SK-N-SH (cell line): ENCODE data around the gene MS4A8. TPM values are rescaled to one million over a fixed set of nuclear protein-coding genes. Genes with fewer than 3 reads are reported as not detected.

ENCODE experiments used
- CTCF ChIA-PET: fragments of 300-600, 350-600 bp; formaldehyde crosslinking; extraction: SDS; loops from one replicate; lab custom pipeline; 2021; lab: Yijun Ruan, JAX
- POLR2A ChIA-PET: fragments of 350-600 bp; sonication (Branson Sonifier 250); formaldehyde crosslinking; extraction: SDS; loops from one replicate; lab custom pipeline; 2020; ENCODE audit warnings: antibody characterized with exemption, inconsistent platforms; lab: Yijun Ruan, JAX
- DNase-seq: peaks from one replicate; pipeline ENCODE4 v3.0.0; 2012
- H2AFZ ChIP-seq: fragments of 200-600 bp; sonication (generic); 2 replicates; pipeline ENCODE4 v1.8.1; 2016; ENCODE audit warnings: antibody characterized with exemption, mild to moderate bottlenecking, low read depth
- H3F3A ChIP-seq: fragments of 200-600 bp; sonication (generic); replicated peaks from 2 replicates; pipeline ENCODE3; 2016; ENCODE audit warnings: antibody characterized with exemption, mild to moderate bottlenecking; ENCODE audit not compliant: insufficient read depth
- H3K27ac ChIP-seq, 2 experiments: fragments of 200-500 bp in 1 of 2; fragments of 200-600 bp in 1 of 2; sonication (Bioruptor generic) in 1 of 2; sonication (generic), shearing (Covaris generic) in 1 of 2; 2 replicates each; pipeline versions ENCODE4 v1.5.1 to v1.6.1; 2014 to 2016; ENCODE audit warnings: low read depth in 2 of 2, inconsistent platforms in 1 of 2, low read length in 1 of 2, mild to moderate bottlenecking in 1 of 2, mixed read lengths in 1 of 2
- H3K27me3 ChIP-seq: fragments of 200-600 bp; sonication (generic), shearing (Covaris generic); 2 replicates; pipeline ENCODE4 v1.6.1; 2016; ENCODE audit warnings: mixed run types; ENCODE audit not compliant: insufficient read depth
- H3K36me3 ChIP-seq, 2 experiments: fragments of 200-500 bp in 1 of 2; fragments of 200-600 bp in 1 of 2; sonication (Bioruptor generic) in 1 of 2; sonication (generic) in 1 of 2; replicated peaks in 1 of 2; 2 replicates each; pipeline versions ENCODE3 to v1.5.1; 2014 to 2016; ENCODE audit warnings: low read length in 1 of 2, mild to moderate bottlenecking in 1 of 2; ENCODE audit not compliant: insufficient read depth in 2 of 2, control insufficient read depth in 1 of 2
- H3K4me1 ChIP-seq, 2 experiments: fragments of 200-500 bp in 1 of 2; fragments of 200-600 bp in 1 of 2; sonication (Bioruptor generic) in 1 of 2; sonication (generic), shearing (Covaris generic) in 1 of 2; 2 replicates each; pipeline versions ENCODE4 v1.5.1 to v1.6.1; 2014 to 2016; ENCODE audit warnings: low read depth in 1 of 2, low read length in 1 of 2, mixed run types in 1 of 2; ENCODE audit not compliant: insufficient read depth in 2 of 2, control insufficient read depth in 1 of 2
- H3K4me2 ChIP-seq: fragments of 200-600 bp; sonication (generic), shearing (Covaris generic); 2 replicates; pipeline ENCODE4 v1.6.1; 2017; ENCODE audit warnings: mixed run types
- H3K4me3 ChIP-seq, 2 experiments: fragments of 200-500 bp in 1 of 2; fragments of 200-600 bp in 1 of 2; sonication (Bioruptor generic) in 1 of 2; sonication (generic), shearing (Covaris generic) in 1 of 2; 2 replicates each; pipeline versions ENCODE4 v1.5.1 to v1.8.1; 2014 to 2016; ENCODE audit warnings: low read depth in 2 of 2, inconsistent platforms in 1 of 2, low read length in 1 of 2, mild to moderate bottlenecking in 1 of 2, mixed read lengths in 1 of 2, moderate library complexity in 1 of 2
- H3K79me2 ChIP-seq: fragments of 200-600 bp; sonication (generic); 2 replicates; pipeline ENCODE4 v1.8.1; 2017; ENCODE audit warnings: mild to moderate bottlenecking; ENCODE audit not compliant: insufficient read depth
- H3K9ac ChIP-seq: fragments of 200-600 bp; sonication (generic); 2 replicates; pipeline ENCODE4 v1.6.1; 2017; ENCODE audit warnings: mixed run types
- H3K9me2 ChIP-seq: fragments of 200-600 bp; sonication (generic); 2 replicates; pipeline ENCODE4 v1.6.1; 2017; ENCODE audit warnings: mixed run types
- H3K9me3 ChIP-seq: fragments of 200-600 bp; sonication (generic); 2 replicates; pipeline ENCODE4 v1.6.1; 2017; ENCODE audit warnings: mixed run types, mild to moderate bottlenecking, moderate library complexity
- H4K20me1 ChIP-seq: fragments of 200-600 bp; sonication (generic); 2 replicates; pipeline ENCODE4 v1.6.1; 2017; ENCODE audit warnings: mild to moderate bottlenecking, mixed run types; ENCODE audit not compliant: insufficient read depth
- CTCF ChIP-seq: fragments of 200-600 bp; sonication (generic); IDR thresholded peaks from 2 replicates; pipeline ENCODE4 v1.6.1; 2017; ENCODE audit warnings: antibody characterized with exemption, mild to moderate bottlenecking, moderate library complexity
- EP300 ChIP-seq, 2 experiments: IDR thresholded peaks; 2 replicates each; pipeline versions ENCODE4 v1.4.0 to v1.6.1; 2012; ENCODE audit warnings: borderline replicate concordance in 1 of 2, low read depth in 1 of 2, low read length in 1 of 2
- FOSL2 ChIP-seq: IDR thresholded peaks from 2 replicates; pipeline ENCODE4 v1.4.0; 2012; ENCODE audit warnings: low read depth, mild to moderate bottlenecking, moderate library complexity, borderline replicate concordance
- FOXJ3 ChIP-seq: sonication (generic); formaldehyde crosslinking; IDR thresholded peaks from 2 replicates; pipeline ENCODE4 v1.5.1; 2020; ENCODE audit warnings: mild to moderate bottlenecking, missing genetic modification reagents
- MAX ChIP-seq: IDR thresholded peaks from 2 replicates; pipeline ENCODE4 v1.4.0; 2012; ENCODE audit warnings: low read depth
- MEF2A ChIP-seq: IDR thresholded peaks from 2 replicates; pipeline ENCODE4 v1.4.0; 2012; ENCODE audit warnings: low read depth, borderline replicate concordance
- PBX3 ChIP-seq: IDR thresholded peaks from 2 replicates; pipeline ENCODE4; 2012
- RCOR1 ChIP-seq: fragments of 150-350 bp; IDR thresholded peaks from 2 replicates; pipeline ENCODE4 v1.6.1; 2017; ENCODE audit warnings: antibody characterized with exemption, low read length
- RFX5 ChIP-seq: IDR thresholded peaks from 2 replicates; pipeline ENCODE4 v1.6.1; 2012; ENCODE audit warnings: mild to moderate bottlenecking, improper control_type of control experiment, low read length
- SIN3A ChIP-seq: IDR thresholded peaks from 2 replicates; pipeline ENCODE4 v1.6.1; 2012; ENCODE audit warnings: low read depth, mild to moderate bottlenecking, low read length, moderate library complexity, borderline replicate concordance
- TAF1 ChIP-seq: IDR thresholded peaks from 2 replicates; pipeline ENCODE4 v1.6.1; 2012; ENCODE audit warnings: low read depth, mild to moderate bottlenecking, low read length, moderate library complexity, borderline replicate concordance
- TCF12 ChIP-seq: IDR thresholded peaks from 2 replicates; pipeline ENCODE4 v1.4.0; 2012
- WGBS: methylation state at CpG from one replicate; pipeline ENCODE4 v1.1.6; 2017; ENCODE audit warnings: low lambda C conversion rate; 5-methylcytosine and 5-hydroxymethylcytosine counted together
- polyA plus RNA-seq, 3 experiments: library from polyadenylated mRNA; depleted of rRNA; stranded (reverse); fragments of >200 nt; gene quantifications; 2 replicates each; pipeline ENCODE4 v1.2.3, GENCODE V29; 2012
- TF ChIP-seq, protein P1 (sequence below): IDR thresholded peaks from 2 replicates; pipeline ENCODE4 v1.4.0; 2012; ENCODE audit warnings: low read depth, borderline replicate concordance

MS4A8 gene
- polyA plus RNA-seq, 1 of the 3 experiments (the other 2 are of a cell fraction), result not detected

DNA sequence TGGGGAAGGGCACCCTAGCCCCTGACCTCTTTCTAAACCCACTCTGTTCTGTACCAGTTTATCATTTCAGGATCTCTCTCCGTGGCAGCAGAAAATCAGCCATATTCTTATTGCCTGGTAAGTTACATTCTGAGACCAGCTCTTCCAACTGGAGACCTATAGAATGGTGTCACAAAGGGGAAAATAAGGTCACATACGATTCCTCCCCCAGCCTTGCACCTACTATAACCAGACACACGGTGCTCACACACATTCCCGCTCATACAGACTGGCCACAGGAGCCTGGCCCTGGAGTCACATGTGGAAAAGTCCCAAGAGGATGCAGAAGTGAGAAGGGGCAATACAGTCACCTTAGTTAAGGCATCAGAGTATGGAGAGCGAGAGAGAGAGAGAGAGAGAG, 7.5 kb downstream of the MS4A8 start:
- ChIA-PET CTCF (no interaction called here), POLR2A (no interaction called here)
- Histone ChIP-seq H3K4me3 (no peak overlapping the region), H3K9me2 (no peaks in the 10 kb centered on the region), H3K4me2 (no peak overlapping the region), H3K36me3 (no peaks in the 10 kb centered on the region), H4K20me1 (no peaks in the 10 kb centered on the region), H3K9ac (no peak overlapping the region), H3K79me2 (no peaks in the 10 kb centered on the region), H3K4me1 (no peaks in the 10 kb centered on the region), H3K9me3 (no peaks in the 10 kb centered on the region), H3F3A (no peaks in the 10 kb centered on the region), H2AFZ (no peak overlapping the region), H3K27ac (no peak overlapping the region), H3K27me3 (no peaks in the 10 kb centered on the region; the same call in 1 of the 2 replicates)
- DNase-seq, result no peak
- WGBS, result 0% methylated on average over 5 of the region's 5 CpGs
- TF ChIP-seq MEF2A, result no peak
- no peak for TF ChIP-seq FOSL2
- TF ChIP-seq RFX5, result no peak
- TF ChIP-seq TAF1, result no peak
- no peak for TF ChIP-seq TCF12
- TF ChIP-seq, protein P1, sequence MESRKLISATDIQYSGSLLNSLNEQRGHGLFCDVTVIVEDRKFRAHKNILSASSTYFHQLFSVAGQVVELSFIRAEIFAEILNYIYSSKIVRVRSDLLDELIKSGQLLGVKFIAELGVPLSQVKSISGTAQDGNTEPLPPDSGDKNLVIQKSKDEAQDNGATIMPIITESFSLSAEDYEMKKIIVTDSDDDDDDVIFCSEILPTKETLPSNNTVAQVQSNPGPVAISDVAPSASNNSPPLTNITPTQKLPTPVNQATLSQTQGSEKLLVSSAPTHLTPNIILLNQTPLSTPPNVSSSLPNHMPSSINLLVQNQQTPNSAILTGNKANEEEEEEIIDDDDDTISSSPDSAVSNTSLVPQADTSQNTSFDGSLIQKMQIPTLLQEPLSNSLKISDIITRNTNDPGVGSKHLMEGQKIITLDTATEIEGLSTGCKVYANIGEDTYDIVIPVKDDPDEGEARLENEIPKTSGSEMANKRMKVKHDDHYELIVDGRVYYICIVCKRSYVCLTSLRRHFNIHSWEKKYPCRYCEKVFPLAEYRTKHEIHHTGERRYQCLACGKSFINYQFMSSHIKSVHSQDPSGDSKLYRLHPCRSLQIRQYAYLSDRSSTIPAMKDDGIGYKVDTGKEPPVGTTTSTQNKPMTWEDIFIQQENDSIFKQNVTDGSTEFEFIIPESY, result no peak
- TF ChIP-seq RCOR1, result no peak

DNA sequence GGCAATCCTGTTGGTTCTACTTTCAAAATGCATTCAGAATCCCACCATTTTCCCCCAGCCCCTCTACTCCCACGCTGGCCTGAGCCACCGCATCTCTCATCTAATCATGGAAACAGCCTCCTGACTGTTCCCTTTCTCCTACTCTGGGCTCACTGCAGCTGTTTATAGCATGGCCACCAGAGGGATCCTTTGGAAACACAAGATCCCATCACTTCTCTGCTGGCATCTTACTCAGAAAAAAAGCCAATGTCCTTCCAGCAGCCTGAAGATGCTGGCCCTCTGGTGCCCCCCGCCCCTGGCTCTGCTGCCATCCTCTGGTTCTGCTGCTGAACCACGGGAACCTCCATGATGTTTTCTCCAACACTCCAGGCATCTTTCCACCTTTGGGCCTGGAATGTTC, 11.1 kb downstream of the MS4A8 start:
- 0% methylated on average over 4 of the region's 4 CpGs for WGBS
- no peak for DNase-seq
- no peak overlapping the region for H3K4me2 ChIP-seq

More for the DNA sequence above, 11.1 kb downstream of the MS4A8 start:
- Histone ChIP-seq H3K79me2 (no peaks in the 10 kb centered on the region), H3K4me1 (no peaks in the 10 kb centered on the region), H2AFZ (no peak overlapping the region), H3K9me2 (no peaks in the 10 kb centered on the region), H3K9me3 (no peaks in the 10 kb centered on the region), H4K20me1 (no peaks in the 10 kb centered on the region), H3K27me3 (peaks cover 10% of the 10 kb centered on the region), H3K27ac (no peak overlapping the region), H3K9ac (no peak overlapping the region), H3F3A (no peaks in the 10 kb centered on the region), H3K4me3 (no peak overlapping the region), H3K36me3 (no peaks in the 10 kb centered on the region)
- ChIA-PET POLR2A (no interaction called here), CTCF (no interaction called here)
- TF ChIP-seq RCOR1 (no peak), MAX (no peak), SIN3A (no peak), PBX3 (no peak), CTCF (peak; percentile 27; the same call in 1 of the 2 replicates), FOXJ3 (CRISPR knock-in tag) (no peak), EP300 (IDR thresholded peaks at IDR 0.05; ENCODE audit: borderline replicate concordance in 1 of 2, low read depth in 1 of 2, low read length in 1 of 2) (no peak)
